ENCODE data around the gene CLHC1. TPM values are rescaled to one million over a fixed set of nuclear protein-coding genes. Genes with fewer than 3 reads are reported as not detected.

CLHC1 gene
- total and polyA plus RNA-seq, 10 of the 15 experiments (the other 5 are each of a cell fraction or from before 2014, with no cell fraction given), result 2.6 to 6.8 (median 4.7) TPM

DNA sequence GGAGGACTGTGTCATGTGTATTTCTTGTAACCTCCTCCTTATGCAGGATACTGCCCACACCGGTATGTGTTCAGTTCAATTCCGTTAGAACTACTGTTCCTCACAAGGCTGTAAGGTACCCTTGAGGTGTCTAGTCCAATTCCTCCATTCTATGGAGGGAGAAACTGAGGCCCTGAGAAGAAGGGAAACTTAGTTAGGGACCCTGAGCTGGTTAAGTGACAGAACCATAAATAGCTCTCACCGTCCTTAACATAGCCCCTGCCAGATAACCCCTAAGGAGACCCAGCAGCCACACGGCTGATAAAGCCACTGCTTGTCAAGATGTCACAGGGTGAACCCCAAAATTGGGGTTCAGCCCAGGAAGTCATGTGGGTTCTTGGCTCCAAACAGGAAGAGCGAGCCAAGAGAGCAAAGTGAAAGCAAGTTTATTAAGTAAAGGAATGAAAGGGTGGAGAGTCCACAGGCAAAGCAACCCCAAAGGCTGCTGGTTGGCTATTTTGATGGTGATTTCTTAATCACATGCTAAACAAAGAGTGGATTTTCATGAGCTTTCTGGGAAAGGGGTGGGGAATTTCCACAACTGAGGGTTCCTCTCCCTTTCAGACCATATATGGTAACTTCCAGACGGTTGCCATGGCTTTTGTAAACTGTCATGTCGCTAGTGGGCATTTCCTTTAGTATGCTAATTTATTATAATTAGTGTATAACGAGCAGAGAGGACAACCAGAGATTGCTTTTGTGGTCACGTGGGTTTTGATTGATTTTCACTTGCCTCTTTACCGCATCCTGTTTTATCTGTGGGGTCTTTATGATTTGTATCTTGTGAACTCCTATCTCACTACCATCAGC is 98.4 kb downstream of the CLHC1 start (continued):
- TF ChIP-seq BCLAF1 (IDR thresholded peaks at IDR 0.05) (no peak), SUPT20H (IDR thresholded peaks at IDR 0.05; ENCODE audit: borderline replicate concordance, control insufficient read depth, low read depth, low read length) (no peak), PAX5 (IDR thresholded peaks at IDR 0.05; ENCODE audit: borderline replicate concordance, low read depth, low read length) (0 out of 2 replicates have a peak, but pooled peaks have one; percentile 6), NFYB (IDR thresholded peaks at IDR 0.05; ENCODE audit: insufficient read depth, low read depth, low read length) (peak; percentile 52; the same call in 1 of the 2 replicates), USF1 (IDR thresholded peaks at IDR 0.05; ENCODE audit: borderline replicate concordance, extremely low read length, insufficient read depth, low read depth, low read length) (peak; percentile 42), CHD2 (IDR thresholded peaks at IDR 0.05; ENCODE audit: borderline replicate concordance, low read depth, low read length) (no peak), PML (IDR thresholded peaks at IDR 0.05; ENCODE audit: low read length) (peak; percentile 23; the same call in 1 of the 2 replicates), FOXM1 (IDR thresholded peaks at IDR 0.05; ENCODE audit: low read depth, low read length) (peak; percentile 37; the same call in 1 of the 2 replicates), NR2F1 (conservative IDR thresholded peaks at IDR 0.05) (no peak), SPI1 (IDR thresholded peaks at IDR 0.05; ENCODE audit: borderline replicate concordance, insufficient read depth, low read depth, low read length) (peak; percentile 41; the same call in 1 of the 2 replicates)
